A549 (cell line): ENCODE data around the gene FN3KRP.

ENCODE experiments used
- CEBPB ChIP-seq, 2 experiments: fragments of >200 bp in 1 of 2; sonication (Bioruptor Twin) in 1 of 2; formaldehyde crosslinking in 1 of 2; IDR thresholded peaks; 2 replicates each; pipeline ENCODE4 v1.6.1; 2012 to 2016
- EP300 ChIP-seq, 2 experiments: fragments of >200 bp; sonication (Bioruptor Twin); formaldehyde crosslinking; IDR thresholded peaks; 2 replicates in 1 of 2; 3 replicates in 1 of 2; pipeline ENCODE4 v1.6.1; 2016 to 2017
- ESRRA ChIP-seq: fragments of 150-350 bp; IDR thresholded peaks from 2 replicates; pipeline ENCODE4 v1.6.1; 2014; ENCODE audit warnings: mild to moderate bottlenecking, low read length, borderline replicate concordance
- PHF8 ChIP-seq: fragments of 200-600 bp; sonication (generic); IDR thresholded peaks from 2 replicates; pipeline ENCODE4 v1.6.1; 2016; ENCODE audit warnings: low read depth, mild to moderate bottlenecking, antibody characterized with exemption, moderate library complexity, borderline replicate concordance
- POLR2A ChIP-seq: IDR thresholded peaks from 2 replicates; pipeline ENCODE4 v1.6.1; 2012; ENCODE audit warnings: mild to moderate bottlenecking, low read length
- RFX5 ChIP-seq: fragments of 450-650 bp; IDR thresholded peaks from 2 replicates; pipeline ENCODE4 v1.7.1; 2014; ENCODE audit warnings: antibody characterized with exemption, mild to moderate bottlenecking, moderate library complexity
- TP53 ChIP-seq: fragments of 250-450 bp; sonication (Bioruptor Pico); IDR thresholded peaks from 2 replicates; pipeline ENCODE4 v1.5.0; 2021; ENCODE audit warnings: mild to moderate bottlenecking, moderate library complexity
- ZNF302 ChIP-seq: fragments of 250-450 bp; sonication (Bioruptor Pico); IDR thresholded peaks from 2 replicates; pipeline ENCODE4 v1.9.0; 2021; ENCODE audit warnings: inconsistent platforms, mild to moderate bottlenecking, moderate library complexity
- TF ChIP-seq, protein P1 (sequence below): fragments of >200 bp; sonication (Bioruptor Twin); formaldehyde crosslinking; IDR thresholded peaks from 3 replicates; pipeline ENCODE4 v1.5.1; 2016
- TF ChIP-seq, protein P2 (sequence below): IDR thresholded peaks from 2 replicates; pipeline ENCODE4 v1.6.1; 2012

DNA sequence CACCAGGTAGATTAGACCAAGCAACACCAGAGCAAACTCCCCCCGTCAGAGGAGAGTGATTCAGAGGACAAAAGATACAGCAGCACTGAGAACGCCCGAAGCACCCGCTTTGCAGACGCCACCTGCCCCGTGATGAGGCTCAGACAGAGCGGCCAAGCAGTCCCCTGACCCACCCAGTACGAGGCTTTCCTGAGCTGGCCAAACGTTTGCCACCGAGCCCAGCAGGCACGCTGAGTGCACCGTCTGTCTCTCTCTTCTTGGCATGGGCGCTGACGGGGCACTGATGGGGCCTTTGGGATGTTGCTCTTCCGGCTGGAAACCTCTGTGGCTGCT lies 48.9 kb upstream of the FN3KRP start:
- TF ChIP-seq, protein P1, sequence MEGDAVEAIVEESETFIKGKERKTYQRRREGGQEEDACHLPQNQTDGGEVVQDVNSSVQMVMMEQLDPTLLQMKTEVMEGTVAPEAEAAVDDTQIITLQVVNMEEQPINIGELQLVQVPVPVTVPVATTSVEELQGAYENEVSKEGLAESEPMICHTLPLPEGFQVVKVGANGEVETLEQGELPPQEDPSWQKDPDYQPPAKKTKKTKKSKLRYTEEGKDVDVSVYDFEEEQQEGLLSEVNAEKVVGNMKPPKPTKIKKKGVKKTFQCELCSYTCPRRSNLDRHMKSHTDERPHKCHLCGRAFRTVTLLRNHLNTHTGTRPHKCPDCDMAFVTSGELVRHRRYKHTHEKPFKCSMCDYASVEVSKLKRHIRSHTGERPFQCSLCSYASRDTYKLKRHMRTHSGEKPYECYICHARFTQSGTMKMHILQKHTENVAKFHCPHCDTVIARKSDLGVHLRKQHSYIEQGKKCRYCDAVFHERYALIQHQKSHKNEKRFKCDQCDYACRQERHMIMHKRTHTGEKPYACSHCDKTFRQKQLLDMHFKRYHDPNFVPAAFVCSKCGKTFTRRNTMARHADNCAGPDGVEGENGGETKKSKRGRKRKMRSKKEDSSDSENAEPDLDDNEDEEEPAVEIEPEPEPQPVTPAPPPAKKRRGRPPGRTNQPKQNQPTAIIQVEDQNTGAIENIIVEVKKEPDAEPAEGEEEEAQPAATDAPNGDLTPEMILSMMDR, result no peak
- no peak for TF ChIP-seq POLR2A
- TF ChIP-seq CEBPB (IDR thresholded peaks at IDR 0.05), result no peak
- TF ChIP-seq TP53 (CRISPR knock-in tag), result no peak
- no peak for TF ChIP-seq ZNF302 (CRISPR knock-in tag)
- TF ChIP-seq, protein P2, sequence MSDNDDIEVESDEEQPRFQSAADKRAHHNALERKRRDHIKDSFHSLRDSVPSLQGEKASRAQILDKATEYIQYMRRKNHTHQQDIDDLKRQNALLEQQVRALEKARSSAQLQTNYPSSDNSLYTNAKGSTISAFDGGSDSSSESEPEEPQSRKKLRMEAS, result no peak
- no peak for TF ChIP-seq ESRRA
- no peak for TF ChIP-seq RFX5
- no peak for TF ChIP-seq PHF8
- no peak for TF ChIP-seq EP300 (IDR thresholded peaks at IDR 0.05)
